NCI-H1694 treated with DMSO at 0.1 percent for 48 hours (cell line): ENCODE measurements around the gene CMSS1.

Experiments
- DNase-seq: peaks from one replicate; lab custom pipeline; 2025; lab: John Stamatoyannopoulos, UW

Gene CMSS1

GRCh38 chr3:99817437-99818240 is at the start of gene CMSS1:
TSS of gene CMSS1 (plus strand) at chr3:99817862.
- DNase-seq, result peak; percentile 83

GRCh38 chr3:99768126-99768525 is 49.5 kb upstream of the CMSS1 start:
- DNase-seq, result no peak

GRCh38 chr3:99768808-99769501 is 48.7 kb upstream of the CMSS1 start:
- DNase-seq, result no peak

GRCh38 chr3:99772171-99772570 is 45.5 kb upstream of the CMSS1 start:
- DNase-seq, result no peak

DNA sequence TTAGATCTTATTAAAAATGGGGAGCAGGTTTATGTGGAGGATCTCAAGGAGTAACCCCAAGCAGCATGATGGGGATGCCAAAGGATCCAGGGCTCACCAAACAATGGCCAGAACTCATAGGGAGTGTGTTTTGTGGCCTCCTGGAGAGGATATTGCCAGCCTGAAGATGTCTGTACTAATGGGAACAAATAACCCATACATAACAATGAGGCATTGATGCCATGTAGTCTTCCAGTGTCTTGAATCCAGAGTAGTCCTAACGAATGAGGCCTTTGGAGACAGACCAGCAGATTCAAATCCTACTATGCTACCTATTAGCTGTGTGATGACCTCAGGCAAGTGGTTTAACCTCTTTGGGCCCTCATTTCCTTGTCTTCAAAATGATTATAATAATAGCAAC is 45.0 kb upstream of the CMSS1 start:
- DNase-seq, result no peak

- DNase-seq, result no peak
These were observed 43.2 kb upstream of the CMSS1 start for GRCh38 chr3:99774467-99774866.

- DNase-seq, result no peak
These were observed 41.0 kb upstream of the CMSS1 start for GRCh38 chr3:99776516-99777209.

GRCh38 chr3:99777210-99777549 is 40.5 kb upstream of the CMSS1 start:
- DNase-seq, result no peak

- DNase-seq, result no peak
These were observed 40.0 kb upstream of the CMSS1 start for GRCh38 chr3:99777708-99778107.

DNA sequence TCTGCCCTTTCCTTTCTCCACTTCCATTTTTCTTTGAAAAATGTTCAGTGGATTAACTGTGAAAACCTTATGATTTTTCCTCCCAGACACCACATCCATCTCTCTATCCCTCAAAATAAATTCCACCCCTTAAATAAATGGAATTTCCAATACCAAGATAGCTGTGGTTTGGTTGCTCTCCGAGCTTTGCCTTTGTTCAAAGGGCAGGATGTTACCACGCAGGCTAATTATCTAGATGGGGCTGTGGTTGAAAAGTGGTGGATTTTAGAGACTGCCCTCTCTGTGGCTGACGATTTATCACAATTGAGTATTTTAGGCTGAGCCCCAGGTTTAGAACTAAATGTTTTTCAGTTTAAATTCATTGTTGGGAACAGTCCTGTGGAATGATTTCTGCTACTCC is 36.9 kb upstream of the CMSS1 start:
- DNase-seq, result no peak

- no peak for DNase-seq
These were observed 35.9 kb upstream of the CMSS1 start for GRCh38 chr3:99781761-99782160.

- DNase-seq, result no peak
These were observed 34.6 kb upstream of the CMSS1 start for GRCh38 chr3:99783011-99783573.

DNA sequence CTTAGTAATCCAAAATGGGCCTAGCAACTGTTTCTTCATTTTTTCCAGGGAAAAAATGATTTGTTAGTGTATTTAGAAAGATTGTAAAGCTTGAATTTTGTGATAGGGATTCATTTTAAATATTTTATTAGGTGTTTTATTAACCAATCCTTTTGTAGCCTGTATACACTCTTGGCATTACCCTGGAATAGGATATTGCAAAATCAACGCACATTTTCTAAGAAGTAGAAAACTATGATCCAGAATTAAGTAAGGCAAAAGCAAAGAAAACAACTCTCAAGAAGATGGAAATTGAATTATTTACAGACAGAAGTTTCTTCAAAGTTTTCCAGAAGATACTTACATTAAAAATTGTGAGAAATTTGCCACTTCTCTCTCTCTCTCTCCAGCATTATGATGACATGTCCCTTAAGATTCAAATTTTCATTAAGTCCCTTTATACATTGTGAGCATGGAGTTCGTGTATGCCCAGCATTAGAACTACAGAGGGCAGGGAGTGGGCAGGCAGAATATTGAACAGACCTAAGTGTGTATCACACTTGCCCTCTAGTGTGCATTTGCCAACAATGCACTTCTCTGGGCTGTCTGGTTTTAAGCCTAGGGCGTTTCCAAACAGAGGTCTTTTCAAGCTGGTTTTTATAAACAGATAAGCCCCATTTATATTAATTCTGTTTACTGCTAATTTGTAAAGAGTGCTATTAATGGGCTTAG is 28.5 kb upstream of the CMSS1 start:
- DNase-seq, result peak; percentile 22

DNA sequence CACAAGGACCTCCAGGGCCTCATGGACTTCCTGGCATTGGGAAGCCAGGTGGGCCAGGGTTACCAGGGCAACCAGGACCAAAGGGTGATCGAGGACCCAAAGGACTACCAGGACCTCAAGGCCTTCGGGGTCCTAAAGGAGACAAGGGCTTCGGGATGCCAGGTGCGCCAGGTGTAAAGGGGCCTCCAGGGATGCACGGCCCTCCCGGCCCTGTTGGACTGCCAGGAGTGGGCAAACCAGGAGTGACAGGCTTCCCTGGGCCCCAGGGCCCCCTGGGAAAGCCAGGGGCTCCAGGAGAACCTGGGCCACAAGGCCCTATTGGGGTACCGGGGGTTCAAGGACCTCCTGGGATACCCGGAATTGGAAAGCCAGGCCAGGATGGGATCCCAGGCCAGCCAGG is 23.2 kb upstream of the CMSS1 start:
- no peak for DNase-seq

DNA sequence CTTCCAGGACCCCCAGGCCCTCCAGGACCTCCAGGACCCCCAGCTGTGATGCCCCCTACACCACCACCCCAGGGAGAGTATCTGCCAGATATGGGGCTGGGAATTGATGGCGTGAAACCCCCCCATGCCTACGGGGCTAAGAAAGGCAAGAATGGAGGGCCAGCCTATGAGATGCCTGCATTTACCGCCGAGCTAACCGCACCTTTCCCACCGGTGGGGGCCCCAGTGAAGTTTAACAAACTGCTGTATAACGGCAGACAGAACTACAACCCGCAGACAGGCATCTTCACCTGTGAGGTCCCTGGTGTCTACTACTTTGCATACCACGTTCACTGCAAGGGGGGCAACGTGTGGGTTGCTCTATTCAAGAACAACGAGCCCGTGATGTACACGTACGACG is 22.1 kb upstream of the CMSS1 start:
- DNase-seq, result no peak

DNA sequence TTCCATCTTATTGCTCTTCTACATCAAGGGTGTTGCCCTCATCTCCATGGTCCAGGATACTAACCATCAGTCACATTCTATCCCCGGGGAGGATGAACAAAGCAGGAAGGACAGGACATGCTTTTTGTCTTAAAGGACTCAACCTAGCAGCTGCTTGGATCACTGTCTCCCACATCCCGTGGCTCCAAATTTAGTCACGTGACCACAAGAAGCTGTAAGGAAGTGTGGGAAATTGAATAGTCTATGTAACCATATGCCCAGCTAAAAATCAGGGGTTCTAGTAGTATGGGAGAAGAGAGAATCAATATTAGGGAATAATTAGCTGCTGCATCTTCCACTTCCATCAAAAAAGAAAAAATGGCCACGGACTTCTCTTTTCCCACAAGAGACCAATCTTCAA is 18.2 kb upstream of the CMSS1 start:
- DNase-seq, result no peak

DNA sequence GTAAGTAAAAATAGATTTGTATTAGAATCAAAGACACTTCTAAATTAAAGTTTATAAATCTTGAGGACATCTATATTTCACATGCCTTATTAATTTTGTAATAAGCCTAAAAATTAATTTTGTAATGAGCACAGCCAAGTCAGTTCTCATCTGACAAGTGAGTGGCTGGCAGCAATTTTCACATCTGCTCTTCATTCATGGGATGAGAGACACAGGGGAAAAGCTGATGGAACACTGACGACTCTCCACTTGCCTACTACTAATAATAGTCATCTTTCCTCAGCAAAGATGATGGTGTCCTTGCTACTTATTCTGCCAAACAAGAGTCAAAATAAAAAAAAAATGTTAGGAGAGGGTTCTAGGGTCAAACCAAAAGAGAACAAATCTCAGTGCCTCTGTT is 14.4 kb upstream of the CMSS1 start:
- DNase-seq, result no peak

GRCh38 chr3:99805160-99805559 is 12.5 kb upstream of the CMSS1 start:
- no peak for DNase-seq

DNA sequence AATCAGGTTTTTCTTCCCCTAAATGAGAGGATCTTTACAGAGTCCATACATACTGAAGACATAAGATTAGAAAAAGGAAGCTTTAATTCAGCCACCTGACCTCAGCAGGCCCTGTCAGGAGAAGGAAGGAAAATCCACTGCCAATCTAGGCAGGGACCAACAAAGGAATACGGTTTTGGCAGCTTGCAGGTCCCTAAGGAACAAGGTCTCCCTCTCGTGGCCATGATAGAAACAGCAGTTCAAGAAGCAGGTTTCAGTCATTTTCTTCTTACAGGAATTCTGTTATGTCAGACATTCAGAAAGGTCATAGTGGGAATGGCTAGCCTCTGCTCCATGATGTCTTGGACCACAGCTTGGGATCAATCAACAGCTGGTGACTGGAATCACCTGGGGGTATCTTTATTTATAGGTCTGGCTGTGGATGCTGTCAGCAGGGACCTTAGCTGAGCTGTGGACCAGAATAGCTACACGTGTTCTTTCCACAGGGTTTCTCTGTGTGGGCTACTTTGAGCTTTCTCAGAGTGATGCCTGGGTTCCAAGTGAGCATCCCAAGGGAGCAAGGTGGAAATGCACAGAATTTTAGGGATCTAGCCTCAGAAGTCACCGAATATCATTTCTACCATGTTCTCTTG is 9.4 kb upstream of the CMSS1 start:
- DNase-seq, result peak; percentile 63

DNA sequence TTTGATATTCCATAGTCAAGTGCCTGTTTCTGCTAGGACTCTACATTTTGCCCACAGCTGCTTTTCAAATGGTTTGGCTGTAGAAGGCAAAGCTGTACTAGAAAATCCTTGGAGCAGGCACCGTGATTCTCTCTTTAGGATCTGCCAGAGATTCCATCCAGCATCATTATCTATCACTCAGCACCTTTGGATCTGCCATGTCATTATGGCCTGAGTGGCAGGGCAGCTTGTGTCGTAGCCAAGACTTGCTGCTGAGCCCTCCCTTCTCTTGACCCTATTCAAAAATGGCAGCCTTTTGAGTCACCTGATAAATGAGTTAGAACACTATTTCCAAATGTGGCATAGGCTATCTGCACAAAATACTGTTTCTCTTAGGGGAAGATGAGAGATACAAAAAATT is 8.1 kb upstream of the CMSS1 start:
- DNase-seq, result no peak

- DNase-seq, result no peak
These were observed 7.3 kb upstream of the CMSS1 start for GRCh38 chr3:99810403-99810802.

DNA sequence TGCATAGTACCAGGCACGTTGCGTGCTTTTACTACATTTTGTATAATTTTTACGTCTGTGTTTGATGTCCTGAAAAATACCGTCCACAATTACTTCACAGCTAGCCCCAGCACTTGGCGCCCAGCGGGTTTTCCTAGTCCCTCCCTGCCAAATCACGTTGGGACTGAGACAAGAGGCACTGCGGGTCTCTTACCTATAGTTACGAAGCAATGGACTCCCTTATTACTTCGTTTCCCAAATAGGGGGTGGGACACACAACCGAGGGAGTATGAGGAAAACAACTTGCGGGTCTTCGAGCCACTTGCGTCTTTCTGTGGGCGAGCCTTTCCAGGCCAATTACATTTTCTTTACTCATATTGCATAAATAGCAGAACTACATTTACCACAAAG is 620 bp upstream of the CMSS1 start:
- no peak for DNase-seq
